Measurements from ENCODE around the gene KAT6B. TPM values are rescaled to one million over a fixed set of nuclear protein-coding genes. Genes with fewer than 3 reads are reported as not detected.

KAT6B gene
- total RNA-seq, 1 donor from 2014 or later, result 155 TPM

DNA sequence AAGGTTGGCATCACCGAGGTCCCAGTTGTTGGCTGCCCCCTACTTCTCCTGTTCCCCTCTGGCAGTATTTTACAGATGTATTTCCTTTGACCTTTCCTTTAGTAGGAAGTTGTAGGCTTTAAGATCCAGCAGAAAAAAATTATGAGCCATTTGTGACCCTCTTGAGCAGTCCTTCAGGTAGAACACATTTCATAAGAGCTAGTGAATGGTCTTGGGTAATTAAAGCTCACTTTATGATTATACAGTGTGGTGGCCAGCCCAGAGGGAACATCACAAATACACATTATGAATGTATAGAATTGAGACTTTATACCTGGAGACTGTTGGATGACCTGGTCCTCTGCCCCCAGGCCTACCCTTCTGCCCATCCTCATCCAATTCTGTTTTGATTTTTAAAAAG lies 57.0 kb downstream of the KAT6B start:
- Mint-ChIP-seq H3K27me3 (ENCODE audit: low read depth) (no peaks in the 10 kb centered on the region), H3K9me3 (peaks cover 3% of the 10 kb centered on the region), H3K4me3 (no peak overlapping the region), H3K4me1 (peaks cover 36% of the 10 kb centered on the region), H3K36me3 (peaks cover 17% of the 10 kb centered on the region), H3K27ac (peak overlapping the region; percentile 74)
- TF ChIP-seq, protein P1, sequence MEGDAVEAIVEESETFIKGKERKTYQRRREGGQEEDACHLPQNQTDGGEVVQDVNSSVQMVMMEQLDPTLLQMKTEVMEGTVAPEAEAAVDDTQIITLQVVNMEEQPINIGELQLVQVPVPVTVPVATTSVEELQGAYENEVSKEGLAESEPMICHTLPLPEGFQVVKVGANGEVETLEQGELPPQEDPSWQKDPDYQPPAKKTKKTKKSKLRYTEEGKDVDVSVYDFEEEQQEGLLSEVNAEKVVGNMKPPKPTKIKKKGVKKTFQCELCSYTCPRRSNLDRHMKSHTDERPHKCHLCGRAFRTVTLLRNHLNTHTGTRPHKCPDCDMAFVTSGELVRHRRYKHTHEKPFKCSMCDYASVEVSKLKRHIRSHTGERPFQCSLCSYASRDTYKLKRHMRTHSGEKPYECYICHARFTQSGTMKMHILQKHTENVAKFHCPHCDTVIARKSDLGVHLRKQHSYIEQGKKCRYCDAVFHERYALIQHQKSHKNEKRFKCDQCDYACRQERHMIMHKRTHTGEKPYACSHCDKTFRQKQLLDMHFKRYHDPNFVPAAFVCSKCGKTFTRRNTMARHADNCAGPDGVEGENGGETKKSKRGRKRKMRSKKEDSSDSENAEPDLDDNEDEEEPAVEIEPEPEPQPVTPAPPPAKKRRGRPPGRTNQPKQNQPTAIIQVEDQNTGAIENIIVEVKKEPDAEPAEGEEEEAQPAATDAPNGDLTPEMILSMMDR (IDR thresholded peaks at IDR 0.05; ENCODE audit: unreplicated experiment), result no peak
- no peak for DNase-seq (ENCODE audit: low spot score in 2 of 2, unreplicated experiment in 2 of 2)

GRCh38 chr10:74887614-74888284 lies 61.3 kb downstream of the KAT6B start:
- Mint-ChIP-seq H3K27ac (peak overlapping the region; percentile 20), H3K4me1 (peaks cover 50% of the 10 kb centered on the region), H3K27me3 (ENCODE audit: low read depth) (no peaks in the 10 kb centered on the region), H3K9me3 (no peaks in the 10 kb centered on the region), H3K4me3 (no peak overlapping the region), H3K36me3 (no peaks in the 10 kb centered on the region)
- TF ChIP-seq, protein P1 (IDR thresholded peaks at IDR 0.05; ENCODE audit: unreplicated experiment), result no peak
- no peak for DNase-seq (ENCODE audit: low spot score in 2 of 2, unreplicated experiment in 2 of 2)

- H3K4me1 Mint-ChIP-seq, result peaks cover 37% of the 10 kb centered on the region
- no peaks in the 10 kb centered on the region for H3K27me3 Mint-ChIP-seq (ENCODE audit: low read depth)
- TF ChIP-seq, protein P1 (IDR thresholded peaks at IDR 0.05; ENCODE audit: unreplicated experiment), result no peak
- peak overlapping the region; percentile 70 for H3K27ac Mint-ChIP-seq
- no peak for DNase-seq (ENCODE audit: low spot score in 2 of 2, unreplicated experiment in 2 of 2)
- H3K36me3 Mint-ChIP-seq, result no peaks in the 10 kb centered on the region
- H3K4me3 Mint-ChIP-seq, result no peak overlapping the region
- H3K9me3 Mint-ChIP-seq, result no peaks in the 10 kb centered on the region
Observed at GRCh38 chr10:74888962-74889661, 62.7 kb downstream of the KAT6B start.

DNA sequence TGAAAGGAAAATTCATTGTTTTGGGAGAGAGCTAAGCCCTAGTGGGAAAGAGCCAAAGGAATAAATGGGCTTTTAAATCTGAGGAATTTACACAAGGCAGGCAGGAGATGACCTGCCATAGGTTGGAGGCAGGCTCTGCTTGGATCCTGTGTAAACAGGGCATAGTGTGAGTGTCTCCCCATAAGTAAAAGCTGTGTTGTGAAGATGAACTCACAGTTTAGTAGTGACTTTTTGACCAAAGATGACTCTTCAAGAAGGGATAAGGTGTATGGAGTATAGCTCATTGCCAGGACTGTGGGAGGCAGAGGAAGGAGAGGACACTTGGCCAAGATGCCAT lies 63.2 kb downstream of the KAT6B start:
- TF ChIP-seq, protein P1 (IDR thresholded peaks at IDR 0.05; ENCODE audit: unreplicated experiment), result no peak
- H3K4me1 Mint-ChIP-seq, result peaks cover 34% of the 10 kb centered on the region
- DNase-seq (ENCODE audit: low spot score in 2 of 2, unreplicated experiment in 2 of 2), result no peak
- no peaks in the 10 kb centered on the region for H3K36me3 Mint-ChIP-seq
- no peaks in the 10 kb centered on the region for H3K27me3 Mint-ChIP-seq (ENCODE audit: low read depth)
- H3K27ac Mint-ChIP-seq, result peak overlapping the region; percentile 41
- H3K4me3 Mint-ChIP-seq, result no peak overlapping the region
- no peaks in the 10 kb centered on the region for H3K9me3 Mint-ChIP-seq

- no peak overlapping the region for H3K4me3 Mint-ChIP-seq
- H3K27ac Mint-ChIP-seq, result peak overlapping the region; percentile 80
- H3K36me3 Mint-ChIP-seq, result no peaks in the 10 kb centered on the region
- TF ChIP-seq, protein P1 (IDR thresholded peaks at IDR 0.05; ENCODE audit: unreplicated experiment), result no peak
- H3K27me3 Mint-ChIP-seq (ENCODE audit: low read depth), result no peaks in the 10 kb centered on the region
- H3K9me3 Mint-ChIP-seq, result no peaks in the 10 kb centered on the region
- DNase-seq (ENCODE audit: low spot score in 2 of 2, unreplicated experiment in 2 of 2), result no peak
- H3K4me1 Mint-ChIP-seq, result peaks cover 34% of the 10 kb centered on the region
Observed at GRCh38 chr10:74890460-74890859, 64.1 kb downstream of the KAT6B start.
